Rectal smooth muscle tissue (tissue), 1 donor: ENCODE results near the gene MPP1.

ENCODE experiments used
- H3K27ac ChIP-seq: one replicate; pipeline ENCODE4 v1.7.0; 2013; ENCODE audit warnings: low read depth, low read length, inconsistent platforms
- H3K27me3 ChIP-seq: one replicate; pipeline ENCODE4 v1.7.0; 2013; ENCODE audit warnings: low read length; ENCODE audit not compliant: control insufficient read depth, insufficient read depth
- H3K36me3 ChIP-seq: one replicate; pipeline ENCODE4 v1.7.0; 2013; ENCODE audit warnings: low read length; ENCODE audit not compliant: control insufficient read depth, insufficient read depth
- H3K4me1 ChIP-seq: one replicate; pipeline ENCODE4 v1.7.0; 2013; ENCODE audit warnings: low read length; ENCODE audit not compliant: control insufficient read depth, insufficient read depth
- H3K4me3 ChIP-seq: one replicate; pipeline ENCODE4 v1.7.0; 2013; ENCODE audit warnings: low read length
- H3K9ac ChIP-seq: one replicate; pipeline ENCODE4 v1.7.0; 2013; ENCODE audit warnings: low read length

The MPP1 gene

DNA sequence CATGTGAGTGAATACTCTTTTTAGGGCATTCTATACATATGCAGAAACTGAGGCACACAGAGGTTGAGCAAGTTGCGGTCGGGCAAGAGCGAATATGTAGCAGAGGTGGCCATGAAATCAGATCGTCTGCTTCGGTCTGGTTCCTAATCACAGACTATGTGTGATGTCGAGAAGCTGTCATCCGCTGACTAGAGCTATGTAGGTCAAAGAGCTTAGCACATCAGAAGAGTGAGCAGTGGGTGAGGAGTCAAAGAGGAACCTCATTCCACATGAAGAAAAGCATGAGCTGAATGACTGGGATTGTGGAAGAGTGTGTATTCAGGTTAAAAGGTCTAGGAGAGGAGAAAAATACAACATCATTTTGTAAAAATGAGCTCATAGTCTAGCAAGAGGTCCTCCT lies 73.4 kb downstream of the MPP1 start:
- no peak overlapping the region for H3K27ac ChIP-seq
- H3K4me1 ChIP-seq = peaks cover 35% of the 10 kb centered on the region
- no peak overlapping the region for H3K9ac ChIP-seq
- no peaks in the 10 kb centered on the region for H3K36me3 ChIP-seq
- H3K27me3 ChIP-seq = no peaks in the 10 kb centered on the region
- H3K4me3 ChIP-seq = no peak overlapping the region

DNA sequence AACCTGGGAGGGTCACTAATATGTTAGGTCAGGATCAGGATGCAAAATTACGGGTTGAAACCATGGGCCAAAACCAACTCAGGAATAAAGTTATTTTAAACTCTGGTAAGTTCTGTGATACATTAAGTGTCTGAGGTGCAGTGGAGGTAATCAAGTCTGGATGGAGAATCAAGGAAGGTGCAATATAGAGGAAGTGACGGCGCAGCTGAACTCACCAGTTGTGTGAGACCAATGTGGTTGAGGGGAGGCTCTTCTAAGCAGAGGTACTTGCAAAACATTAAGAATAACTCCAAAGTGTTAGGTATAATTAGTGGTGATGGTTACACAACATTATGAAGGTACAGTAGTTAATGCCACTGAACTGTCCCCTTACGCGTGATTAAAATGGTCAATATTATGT lies 74.1 kb downstream of the MPP1 start:
- H3K27ac ChIP-seq = no peak overlapping the region
- H3K36me3 ChIP-seq = no peaks in the 10 kb centered on the region
- peaks cover 35% of the 10 kb centered on the region for H3K4me1 ChIP-seq
- H3K9ac ChIP-seq = no peak overlapping the region
- no peaks in the 10 kb centered on the region for H3K27me3 ChIP-seq
- H3K4me3 ChIP-seq = no peak overlapping the region

DNA sequence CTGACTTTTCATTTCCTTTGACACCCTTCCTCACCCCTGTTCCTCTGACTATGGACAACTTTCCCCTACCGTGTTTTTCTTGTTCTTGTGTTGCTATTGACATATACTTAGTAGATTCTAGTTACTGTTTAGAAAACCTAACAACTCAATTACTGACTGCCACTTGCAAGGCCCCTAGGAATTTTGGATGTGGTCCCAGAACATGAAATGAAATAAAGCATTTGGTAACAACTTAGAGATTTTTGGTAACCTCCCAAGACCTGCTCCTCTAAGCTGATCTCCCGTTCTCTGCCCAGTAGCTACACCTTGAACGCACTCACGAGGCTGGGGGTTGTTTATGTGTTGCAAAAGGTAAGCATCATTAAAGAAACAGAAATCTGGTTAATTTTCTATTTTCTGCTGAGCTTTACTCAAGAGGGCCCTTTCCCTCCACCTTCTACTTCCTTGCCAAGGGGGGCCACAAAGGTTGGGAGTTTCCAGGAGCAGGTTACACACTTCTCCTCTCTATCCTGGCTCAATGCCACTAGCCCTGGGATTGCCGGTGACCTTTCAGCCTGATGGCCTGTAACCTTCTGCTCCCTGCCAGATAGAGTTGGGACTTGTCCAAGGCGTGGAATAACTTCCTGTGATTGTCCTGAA lies 74.9 kb downstream of the MPP1 start:
- Histone ChIP-seq H3K36me3 (no peaks in the 10 kb centered on the region), H3K27me3 (no peaks in the 10 kb centered on the region), H3K9ac (no peak overlapping the region), H3K4me3 (no peak overlapping the region), H3K4me1 (peaks cover 30% of the 10 kb centered on the region), H3K27ac (peak overlapping the region; percentile 59)

DNA sequence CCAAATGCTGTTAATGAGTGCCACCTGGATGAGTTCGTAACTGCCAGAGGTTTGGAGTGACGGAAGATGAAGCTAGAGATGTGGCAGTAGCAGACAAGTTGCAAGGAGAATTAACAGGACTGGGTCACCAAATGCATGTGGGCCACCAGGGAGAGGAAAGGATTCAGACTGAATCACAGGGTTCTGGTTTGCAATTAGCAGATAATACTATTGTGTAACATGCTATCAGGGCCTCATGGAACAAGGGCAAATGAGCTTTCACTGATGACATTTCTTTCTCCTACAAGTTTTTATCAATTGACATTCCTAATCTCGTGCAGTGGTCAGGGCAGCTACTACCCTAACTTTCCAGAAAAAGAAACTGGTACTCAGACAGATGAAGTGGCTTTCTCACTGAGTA lies 75.8 kb downstream of the MPP1 start:
- H3K4me3 ChIP-seq = no peak overlapping the region
- H3K27me3 ChIP-seq = no peaks in the 10 kb centered on the region
- peaks cover 27% of the 10 kb centered on the region for H3K4me1 ChIP-seq
- H3K27ac ChIP-seq = peak overlapping the region; percentile 59
- H3K36me3 ChIP-seq = no peaks in the 10 kb centered on the region
- H3K9ac ChIP-seq = no peak overlapping the region
